Mucosa of gallbladder (tissue), 1 donor: ENCODE measurements around the gene STX8. TPM values are rescaled to one million over a fixed set of nuclear protein-coding genes. Genes with fewer than 3 reads are reported as not detected.

Source experiments
- DNase-seq: peaks from one replicate; pipeline ENCODE4 v3.0.0-alpha.2; 2020; ENCODE audit warnings: low spot score
- total RNA-seq: library from RNA; stranded (reverse); gene quantifications from one replicate; pipeline ENCODE4 v1.2.1, GENCODE V29; 2021
- donor health status: DM: no; HTN: no; CAD: no.

The STX8 gene
- total RNA-seq, 1 donor from 2014 or later: 63.2 TPM

DNA sequence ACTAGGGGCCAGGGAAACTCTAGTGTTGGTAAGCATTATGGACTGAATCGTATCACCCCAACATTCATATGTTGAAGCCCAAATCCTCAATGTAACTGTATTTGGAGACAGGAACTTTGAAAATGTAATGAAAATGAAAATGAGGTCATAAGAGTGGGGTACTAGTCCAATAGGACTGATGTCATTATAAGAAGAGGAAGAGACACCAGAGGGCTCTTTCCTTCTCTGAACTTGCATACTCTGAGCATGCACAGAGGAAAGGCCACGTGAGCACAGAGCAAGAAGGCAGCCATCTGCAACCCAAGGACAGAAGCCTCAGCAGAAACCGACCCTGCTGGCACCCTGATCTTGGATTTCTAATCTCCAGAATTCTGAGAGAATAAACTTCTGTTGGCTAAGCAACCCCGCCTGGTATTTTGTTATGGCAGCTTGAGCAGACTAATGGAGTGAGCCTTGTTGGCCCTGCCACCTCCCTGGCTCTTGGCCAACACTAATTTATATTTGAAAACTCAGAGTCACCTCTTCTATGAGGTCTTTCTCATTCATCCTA, 280.9 kb downstream of the STX8 start:
- no peak for DNase-seq

DNA sequence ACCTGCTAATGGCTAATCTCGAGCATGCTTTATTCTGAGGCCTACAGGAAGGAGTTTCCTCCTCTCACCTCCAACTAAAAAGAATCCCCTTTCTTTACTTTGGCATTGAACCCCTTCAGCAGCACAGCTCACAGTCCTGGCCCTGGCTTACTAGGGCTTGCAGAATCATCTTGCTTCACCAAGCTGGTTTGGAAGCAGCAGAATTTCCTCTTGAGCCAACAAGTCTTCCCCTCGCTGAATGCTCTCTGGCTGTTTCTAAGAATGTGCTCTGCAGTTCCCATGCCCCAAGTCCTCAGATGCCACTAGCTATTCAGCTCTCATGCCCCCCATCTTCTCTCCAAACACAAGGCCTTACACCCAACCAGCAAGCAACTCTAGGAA, 283.1 kb downstream of the STX8 start:
- DNase-seq: no peak

DNA sequence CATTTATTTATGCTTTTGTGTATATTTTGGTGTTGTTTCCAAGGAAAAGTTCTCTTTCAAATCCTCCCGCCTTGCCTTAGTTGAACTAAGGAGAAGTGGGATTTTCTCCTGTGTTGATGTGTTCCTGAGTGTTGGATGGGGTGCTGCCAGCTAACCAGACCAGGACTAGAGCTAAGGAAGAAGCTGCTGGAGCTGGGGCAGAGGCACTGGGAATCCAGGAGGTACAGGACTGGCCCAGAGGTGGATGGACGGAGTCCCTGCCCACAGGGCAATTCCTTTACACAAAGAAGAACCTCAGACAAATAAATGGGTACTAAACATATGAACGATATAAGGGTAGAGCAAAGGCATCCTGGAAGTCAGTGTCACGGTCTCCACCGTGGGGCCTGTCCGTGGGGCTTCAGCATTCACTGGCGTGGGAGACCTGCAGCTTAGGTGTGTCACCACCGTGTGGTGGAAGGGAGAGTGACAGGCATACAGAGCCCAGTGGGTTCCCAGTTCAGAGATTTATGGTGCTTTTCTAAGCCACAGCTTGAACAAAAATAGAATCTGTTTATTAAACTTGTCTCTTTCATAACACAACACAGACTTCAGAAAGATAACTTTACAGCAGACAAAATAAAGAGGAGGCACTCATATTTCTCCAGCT, 283.6 kb downstream of the STX8 start:
- no peak for DNase-seq

DNA sequence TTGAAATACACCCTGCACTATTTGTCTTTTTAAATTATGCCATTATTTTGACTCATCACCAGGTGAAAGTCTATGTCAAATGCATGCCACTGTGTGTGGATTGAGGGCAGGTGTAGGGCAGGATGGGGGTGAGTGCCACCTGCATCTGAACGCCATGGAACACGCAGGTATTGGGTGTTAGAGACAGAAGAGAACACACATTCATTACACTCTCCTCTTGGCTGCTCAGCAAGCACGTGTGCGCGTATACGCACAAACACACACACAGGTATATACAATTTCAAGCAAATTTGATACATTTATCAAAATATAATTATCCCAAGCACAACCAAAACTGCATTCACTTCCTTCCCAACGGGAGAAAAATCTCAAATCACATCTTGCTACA, 285.4 kb downstream of the STX8 start:
- no peak for DNase-seq

DNA sequence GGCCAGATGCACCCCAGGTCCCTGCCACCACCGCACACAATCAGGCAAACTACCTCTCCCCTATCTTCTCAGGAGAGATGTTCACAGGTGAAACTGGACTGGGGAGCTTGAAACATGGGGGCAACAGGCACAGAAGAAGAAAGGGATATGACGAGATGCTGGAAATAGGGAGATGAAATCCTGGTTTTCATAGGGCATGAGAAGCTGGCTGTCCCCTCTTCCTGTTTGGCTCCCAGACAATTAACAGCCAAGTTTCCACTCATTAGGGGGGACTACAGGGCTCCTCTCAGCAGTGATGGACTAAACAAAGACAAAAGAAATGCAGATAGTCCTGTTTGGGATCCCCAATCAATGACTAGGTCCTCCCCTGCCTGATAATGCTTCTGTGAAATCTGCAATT, 288.3 kb downstream of the STX8 start:
- no peak for DNase-seq

DNA sequence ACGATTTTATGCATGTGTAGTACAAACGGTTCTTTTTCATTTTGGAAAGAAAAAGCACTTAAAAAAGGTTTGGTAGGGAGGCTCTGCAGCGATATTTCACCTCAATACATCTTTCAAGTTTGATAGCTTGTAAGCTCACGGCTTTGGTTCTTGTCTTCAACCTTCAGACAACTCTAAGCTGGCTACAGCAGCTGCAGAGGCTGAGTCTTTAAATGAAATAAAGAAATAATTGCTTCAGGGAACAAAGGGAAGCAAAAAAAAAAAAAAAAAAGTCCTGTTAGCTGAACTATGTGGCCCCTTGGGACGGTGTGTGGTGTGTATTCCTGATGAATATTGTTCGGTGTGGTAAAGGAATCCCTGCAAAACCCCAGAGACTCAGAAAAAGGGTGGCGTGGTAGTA, 289.2 kb downstream of the STX8 start:
- no peak for DNase-seq

DNA sequence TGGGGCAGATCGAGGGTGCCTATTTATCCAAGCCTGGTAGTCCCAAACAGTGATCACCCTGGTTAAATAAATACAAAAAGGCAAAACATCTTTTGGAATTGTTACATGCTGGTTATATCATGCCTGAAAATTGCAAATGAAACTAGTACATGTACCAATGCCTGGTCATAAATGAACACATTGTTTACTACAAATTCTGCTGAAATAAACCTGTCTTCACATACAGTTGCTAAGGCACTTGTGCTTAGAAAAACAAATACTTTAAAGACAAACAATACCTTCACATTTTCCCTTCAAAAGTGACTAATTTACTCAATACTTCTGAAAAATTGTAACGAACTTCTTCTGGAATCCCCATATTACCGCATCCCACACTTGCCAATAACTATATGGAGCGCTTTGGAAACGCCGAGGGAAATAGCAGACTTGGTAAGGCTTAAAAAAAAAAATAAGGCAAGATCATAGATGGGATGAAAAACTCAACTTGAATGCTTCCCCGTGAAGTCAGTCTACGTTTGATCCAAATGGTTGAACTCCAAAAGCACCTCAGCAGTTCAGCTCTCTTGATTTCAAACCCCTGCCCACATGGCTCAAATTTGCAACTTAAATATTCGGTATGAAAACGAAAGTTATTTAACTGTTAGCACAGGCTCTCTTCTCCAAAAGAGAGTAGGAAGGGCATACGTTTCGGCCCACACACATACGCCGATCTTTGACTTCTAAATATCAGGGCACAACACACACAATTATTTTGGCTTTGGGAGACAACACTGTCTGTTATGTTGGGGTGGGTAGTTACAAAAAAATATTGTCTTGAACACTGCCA, 289.8 kb downstream of the STX8 start:
- no peak for DNase-seq

DNA sequence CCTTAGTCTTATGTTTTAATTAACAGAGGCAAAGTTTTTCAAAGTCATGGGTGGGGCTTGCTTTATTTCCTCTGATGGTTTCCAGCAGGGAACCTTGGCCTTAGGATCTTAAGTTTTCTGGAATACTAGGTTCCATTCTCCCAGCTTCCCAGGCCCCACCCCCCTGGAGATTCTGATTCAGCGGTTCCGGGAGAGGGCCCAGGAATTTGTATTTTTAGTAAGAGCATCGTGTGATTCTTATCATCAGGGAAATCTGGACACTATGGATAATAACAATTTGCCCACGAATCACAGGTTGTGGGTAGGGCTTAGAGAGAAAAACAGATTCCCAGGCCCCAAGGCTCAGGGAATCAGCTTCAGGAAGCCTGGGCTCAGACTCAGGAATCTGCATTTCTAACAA, 290.7 kb downstream of the STX8 start:
- no peak for DNase-seq

DNA sequence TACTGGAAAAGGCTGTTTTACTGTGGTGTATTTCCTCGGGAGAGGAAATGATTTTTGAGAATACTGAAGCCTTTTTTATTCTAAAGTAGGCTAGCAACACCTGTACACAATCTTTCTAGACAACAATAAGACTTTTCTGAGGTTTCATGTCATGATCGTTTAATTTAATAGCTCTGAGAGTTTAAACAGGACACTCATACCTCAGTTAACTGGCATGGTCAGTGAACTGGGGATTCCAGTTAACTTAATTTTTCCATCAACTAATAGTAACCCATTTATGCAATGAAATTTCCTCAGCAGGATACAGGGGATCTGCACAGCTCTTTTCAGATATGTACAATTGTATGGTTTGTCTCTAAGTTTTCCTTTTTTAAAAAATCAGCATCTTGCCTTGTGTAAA, 291.7 kb downstream of the STX8 start:
- no peak for DNase-seq

DNA sequence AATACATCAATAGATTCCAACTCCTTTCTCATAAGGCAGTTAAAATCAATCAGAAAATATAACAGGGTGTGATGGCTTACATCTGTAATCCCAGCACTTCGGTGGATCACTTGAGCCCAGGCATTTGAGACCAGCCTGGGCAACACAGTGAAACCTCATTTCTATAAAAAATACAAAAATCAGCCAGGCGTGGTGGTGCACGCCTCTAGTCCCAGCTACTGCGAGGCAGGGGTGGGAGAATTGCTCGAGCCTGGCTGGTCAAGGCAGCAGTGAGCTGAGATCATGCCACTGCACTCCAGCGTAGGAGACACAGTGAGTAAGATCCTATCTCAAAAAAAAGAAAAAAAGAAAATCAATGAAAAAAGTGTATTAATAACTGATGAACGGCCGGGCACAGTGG, 295.7 kb downstream of the STX8 start:
- DNase-seq: no peak

DNA sequence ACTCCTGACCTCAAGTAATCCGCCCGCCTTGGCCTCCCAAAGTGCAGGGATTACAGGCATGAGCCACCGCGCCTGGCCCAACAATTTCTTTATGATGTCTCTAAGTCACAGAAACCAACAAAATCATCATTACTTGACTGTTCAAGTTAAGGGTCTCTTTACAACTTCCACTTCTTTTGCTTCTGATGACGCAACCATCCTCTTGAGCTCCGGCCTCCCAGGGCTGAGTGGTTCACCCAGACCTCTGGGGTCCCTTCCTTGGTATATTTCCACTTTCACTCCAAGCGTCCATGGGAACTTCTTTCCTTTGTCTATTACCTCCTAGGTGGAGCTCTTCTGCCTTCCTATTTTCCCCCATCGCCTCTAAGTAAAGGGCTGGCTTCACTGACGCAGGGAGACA, 300.6 kb downstream of the STX8 start:
- DNase-seq: no peak

DNA sequence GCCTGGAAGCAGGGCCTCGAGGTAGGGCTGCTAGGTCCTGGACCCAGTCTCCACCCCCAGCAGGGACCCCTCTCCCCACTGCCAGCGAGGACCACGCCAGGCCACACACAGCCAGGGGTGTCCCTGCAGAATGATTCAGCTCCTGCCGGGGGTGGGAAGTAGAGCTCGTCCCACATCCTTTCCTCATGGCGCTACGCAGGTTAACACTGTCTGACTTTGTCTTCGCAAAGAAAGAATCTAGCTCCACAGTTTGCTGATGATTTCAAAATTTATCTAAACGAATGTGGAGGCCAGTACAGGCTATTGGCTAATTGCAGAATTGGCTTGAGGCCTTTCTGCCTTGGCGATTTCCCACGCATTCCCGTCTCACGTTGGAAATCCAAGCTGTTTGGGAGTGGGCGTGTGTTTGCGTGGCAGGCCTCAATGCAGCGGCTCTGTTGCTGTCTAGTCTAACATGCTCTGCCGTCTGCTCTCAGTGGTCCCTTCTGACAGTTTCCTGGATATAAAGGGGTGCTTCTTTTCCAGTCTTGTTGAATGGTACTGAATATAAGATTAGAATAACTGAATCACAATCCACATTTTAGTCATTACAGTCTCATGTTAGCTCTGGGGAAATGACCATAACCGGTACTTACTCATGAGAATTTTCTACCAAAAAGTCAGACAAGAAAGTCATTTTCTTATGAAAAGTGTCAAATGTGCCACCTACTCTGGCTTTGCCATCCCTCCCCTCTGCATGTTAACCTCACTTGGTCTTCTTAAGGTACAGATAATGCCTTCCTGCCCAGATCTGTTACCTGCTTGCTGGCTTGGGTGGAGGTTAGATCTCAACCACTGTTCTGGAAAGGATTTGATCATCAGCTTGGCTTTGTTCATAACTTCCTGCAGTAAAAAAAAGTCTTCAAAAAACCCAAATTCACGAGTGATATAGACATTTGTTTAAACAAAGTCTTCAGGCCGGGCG, 301.9 kb downstream of the STX8 start:
- DNase-seq: peak; percentile 31

DNA sequence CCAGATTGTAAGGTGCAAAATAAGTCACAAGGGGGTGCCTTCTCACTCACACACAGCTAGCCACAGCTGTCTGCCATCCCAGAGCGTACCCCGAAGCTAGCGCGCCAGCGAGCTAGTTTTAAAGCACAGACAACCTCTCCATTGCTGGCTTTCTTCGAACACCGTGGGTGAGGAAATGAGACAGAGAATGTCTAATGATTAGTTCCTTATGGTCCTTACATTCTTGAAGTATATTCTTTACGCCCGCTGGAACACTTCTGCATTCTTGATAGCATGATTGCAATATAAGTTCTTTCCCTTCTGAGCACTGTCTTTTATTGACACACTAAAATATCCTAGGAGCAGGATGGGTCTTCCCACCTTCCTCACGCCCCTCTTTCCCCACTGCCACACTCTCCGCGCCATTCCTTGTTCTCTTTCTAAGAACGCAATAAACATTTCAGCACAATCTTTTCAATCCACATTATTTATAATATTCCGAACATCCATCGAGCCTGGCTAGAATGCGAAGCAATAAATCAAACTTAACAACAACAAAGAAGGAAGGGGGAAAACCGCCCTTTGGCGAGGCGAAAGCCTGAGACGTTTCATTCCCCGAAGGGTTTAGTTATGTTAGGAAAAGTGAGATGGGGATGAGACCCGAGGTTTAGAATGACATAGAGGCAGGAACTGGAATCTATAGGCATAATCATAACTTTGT, 303.0 kb downstream of the STX8 start:
- DNase-seq: no peak

DNA sequence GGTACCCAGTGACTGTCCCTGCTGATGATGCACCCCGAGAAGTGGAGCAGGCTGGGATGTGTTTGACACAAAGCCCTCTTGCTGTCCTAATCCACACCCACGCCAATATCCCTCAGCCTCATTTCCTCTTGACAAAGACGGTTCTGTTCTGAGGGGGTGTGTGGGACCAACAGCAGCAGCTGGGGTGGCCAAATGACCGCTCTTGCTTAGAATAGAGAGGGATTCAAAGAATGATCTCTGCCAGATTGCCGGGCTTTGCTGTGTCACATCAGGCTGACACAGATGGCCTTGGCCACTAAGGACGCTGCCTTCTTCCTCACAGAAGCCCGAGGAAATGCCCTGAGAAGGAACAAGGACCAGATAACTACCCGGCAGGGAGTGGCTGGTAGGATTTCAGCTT, 303.6 kb downstream of the STX8 start:
- DNase-seq: no peak

DNA sequence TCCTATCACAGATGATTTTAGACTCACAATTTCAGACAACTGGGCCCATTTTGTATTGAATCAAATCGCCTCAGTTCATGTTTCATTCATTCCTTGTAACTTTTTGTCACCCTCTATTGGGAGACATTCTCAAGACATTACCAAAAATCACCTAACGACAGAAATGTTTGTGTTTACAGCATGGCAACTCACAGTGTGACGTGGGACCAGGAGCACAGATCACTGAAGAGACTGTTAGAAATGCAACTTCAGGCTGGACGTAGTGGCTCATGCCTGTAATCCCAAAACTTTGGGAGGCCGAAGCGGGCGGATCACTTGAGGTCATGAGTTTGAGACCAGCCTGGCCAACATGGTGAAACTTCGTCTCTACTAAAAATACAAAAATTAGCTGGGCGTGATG, 304.7 kb downstream of the STX8 start:
- DNase-seq: no peak

DNA sequence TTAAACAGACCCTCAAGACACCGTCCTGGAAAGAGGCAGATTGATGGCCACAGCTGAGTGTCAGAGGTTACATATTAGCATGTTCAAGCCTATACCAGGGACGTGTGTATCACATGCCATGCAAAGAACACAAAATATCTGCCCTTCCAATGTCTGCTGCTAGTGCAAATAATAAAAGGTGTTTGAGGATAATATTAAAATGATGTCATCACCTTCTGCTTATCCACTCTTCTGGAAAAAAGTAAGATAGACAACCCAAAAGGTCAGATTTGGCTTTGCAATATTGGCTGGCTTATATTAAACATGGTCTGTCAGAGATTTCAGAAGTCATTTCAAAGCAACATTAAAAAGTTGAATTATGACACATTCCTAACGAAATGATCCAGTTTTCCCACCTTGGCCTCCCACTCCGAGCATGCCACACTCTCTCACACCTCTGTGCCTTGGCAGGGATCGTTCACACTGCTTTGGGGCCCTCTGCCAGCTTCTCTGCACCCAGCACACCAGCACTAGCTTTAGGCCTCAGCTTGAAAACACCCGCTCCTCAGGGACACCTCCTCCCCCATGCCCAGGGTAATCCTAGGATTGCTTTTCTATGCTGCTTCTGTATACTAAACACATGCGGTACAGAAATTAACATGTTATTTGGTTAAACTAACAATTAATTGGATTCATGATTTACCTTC, 306.1 kb downstream of the STX8 start:
- DNase-seq: no peak

DNA sequence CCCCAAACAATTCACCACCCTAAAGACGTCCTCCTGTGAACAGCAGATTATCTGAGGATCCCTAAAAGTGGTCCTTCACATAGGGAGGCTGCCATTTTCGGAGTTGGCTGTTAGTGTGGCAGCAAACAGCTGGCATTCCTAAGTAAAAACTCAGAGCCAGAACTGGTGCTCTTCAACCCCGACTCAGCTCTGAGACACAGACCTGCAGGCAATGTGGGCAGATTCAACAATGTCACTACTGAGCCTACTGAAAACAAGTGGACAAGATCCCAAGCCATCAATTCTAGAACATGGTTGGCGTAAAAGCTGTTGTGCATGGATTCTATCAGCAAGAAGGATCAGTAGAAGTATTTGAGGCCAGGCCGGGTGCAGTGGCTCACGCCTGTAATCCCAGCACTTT, 307.1 kb downstream of the STX8 start:
- DNase-seq: no peak

DNA sequence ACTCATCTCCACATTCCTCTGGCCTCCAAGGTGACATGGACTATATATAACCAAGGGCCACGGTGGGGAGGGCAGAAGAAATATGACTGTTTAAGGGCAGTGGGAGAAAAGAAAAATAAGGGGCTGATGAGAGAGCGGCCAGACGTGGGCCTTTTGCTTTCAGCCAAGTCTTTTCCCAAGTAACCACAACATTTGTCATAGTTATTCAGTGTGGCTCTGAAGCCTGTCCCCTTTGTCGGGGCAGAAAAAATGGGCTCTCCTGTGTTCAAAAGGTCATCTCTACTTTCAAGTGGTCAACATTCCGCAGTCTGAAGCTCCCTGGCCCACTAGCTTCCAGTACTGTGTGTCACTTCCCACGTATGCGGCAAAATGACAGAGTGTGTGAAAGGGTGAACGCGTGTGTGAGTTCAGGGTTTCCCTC, 308.9 kb downstream of the STX8 start:
- DNase-seq: no peak

DNA sequence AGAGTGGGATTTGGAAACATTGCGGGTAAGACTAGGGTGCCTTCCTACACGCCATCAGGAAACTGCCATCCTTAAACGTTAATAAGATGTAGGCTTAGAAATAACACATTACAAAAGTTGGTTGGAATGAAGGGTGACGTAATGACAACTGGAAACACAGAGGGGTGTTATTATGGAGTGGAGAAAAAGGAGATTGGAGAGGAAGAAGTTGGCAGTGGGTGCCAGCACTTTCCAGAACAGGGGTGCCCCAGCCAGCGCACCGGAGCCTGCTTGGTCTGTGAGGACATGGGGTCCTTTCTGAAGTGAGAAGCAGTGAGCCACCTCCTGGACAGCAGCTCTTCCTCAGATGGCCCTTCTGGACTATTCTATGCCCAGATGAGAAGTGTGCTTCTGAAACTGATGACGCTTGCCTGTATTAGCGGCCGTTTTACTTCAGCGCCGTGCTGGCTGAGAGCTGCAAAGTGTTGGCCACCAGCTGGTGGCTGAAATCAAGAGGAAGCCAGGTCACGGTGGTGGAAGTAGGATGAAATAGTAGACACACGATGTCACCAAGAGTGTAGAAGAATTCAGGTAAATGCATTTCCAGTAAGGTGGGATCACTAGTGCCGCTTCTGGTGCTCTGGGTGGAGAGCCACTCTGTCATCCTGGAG, 309.5 kb downstream of the STX8 start:
- DNase-seq: no peak
